ENCODE data around the gene INSM1. TPM values are rescaled to one million over a fixed set of nuclear protein-coding genes. Genes with fewer than 3 reads are reported as not detected.
"Not testable (repeated sequence)": the region's sequence is repeated elsewhere in the genome, so short reads cannot be mapped to it uniquely, and the experiment has no call there.

INSM1 gene
- polyA plus RNA-seq, 1 experiment, result not detected

DNA sequence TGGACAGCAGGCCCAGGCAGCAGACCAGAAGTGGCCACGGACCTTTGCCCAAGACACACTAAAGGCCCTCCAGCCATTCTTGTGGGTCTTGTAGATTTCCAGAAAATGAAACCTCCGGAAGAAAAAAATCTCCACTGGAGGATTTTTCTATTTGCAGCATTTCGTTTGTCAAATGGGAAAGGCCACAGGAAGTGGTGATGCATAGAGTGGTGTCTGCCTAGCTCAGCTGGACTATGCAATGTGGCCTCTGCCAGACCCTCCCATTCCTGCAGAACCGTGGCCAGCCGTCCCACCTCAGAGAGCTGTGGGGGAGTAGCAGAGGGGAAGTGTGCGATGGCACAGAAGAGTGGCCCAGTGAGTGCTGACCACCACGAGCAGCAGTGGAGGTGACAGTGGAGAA lies 24.0 kb upstream of the INSM1 start:
- ChIA-PET CTCF (no interaction called here), POLR2A (no interaction called here)
- Histone ChIP-seq H3K27me3 (ENCODE audit: control insufficient read depth, insufficient read depth, low read length) (no peaks in the 10 kb centered on the region; the same call in 1 of the 2 replicates), H3K36me3 (ENCODE audit: control insufficient read depth, insufficient read depth, low read length) (no peaks in the 10 kb centered on the region), H3K4me3 (ENCODE audit: low read depth, low read length) (no peak overlapping the region)
- TF ChIP-seq CTCF (IDR thresholded peaks at IDR 0.05; ENCODE audit: insufficient read depth, low read depth, low read length), result no peak
- DNase-seq (ENCODE audit: low read depth), result no peak

DNA sequence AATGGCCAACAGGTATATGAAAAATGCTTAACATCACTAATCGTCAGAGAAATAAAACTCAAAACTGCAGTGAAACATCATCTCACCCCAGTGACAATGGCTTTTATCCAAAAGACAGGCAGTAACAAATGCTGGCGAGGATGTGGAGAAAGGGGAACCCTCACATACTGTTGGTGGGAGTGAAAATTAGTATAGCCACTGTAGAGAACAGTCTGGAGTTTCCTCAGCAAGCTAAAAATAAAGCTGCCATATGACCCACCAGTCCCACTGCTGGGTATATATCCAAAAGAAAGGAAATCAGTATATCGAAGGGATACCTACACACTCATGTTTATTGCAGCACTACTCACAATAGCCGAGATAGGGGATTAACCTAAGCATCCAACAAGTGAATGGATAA lies 23.4 kb upstream of the INSM1 start:
- H3K27me3 ChIP-seq (ENCODE audit: control insufficient read depth, insufficient read depth, low read length), result no peaks in the 10 kb centered on the region; the same call in 1 of the 2 replicates
- no peak overlapping the region for H3K4me3 ChIP-seq (ENCODE audit: low read depth, low read length)
- POLR2A ChIA-PET, result no interaction called here
- no peak for TF ChIP-seq CTCF (IDR thresholded peaks at IDR 0.05; ENCODE audit: insufficient read depth, low read depth, low read length)
- no peak for DNase-seq (ENCODE audit: low read depth)
- CTCF ChIA-PET, result no interaction called here
- H3K36me3 ChIP-seq (ENCODE audit: control insufficient read depth, insufficient read depth, low read length), result no peaks in the 10 kb centered on the region

GRCh38 chr20:20353576-20353975 lies 14.3 kb upstream of the INSM1 start:
- Histone ChIP-seq H3K27me3 (ENCODE audit: control insufficient read depth, insufficient read depth, low read length) (no peaks in the 10 kb centered on the region), H3K36me3 (ENCODE audit: control insufficient read depth, insufficient read depth, low read length) (no peaks in the 10 kb centered on the region), H3K4me3 (ENCODE audit: low read depth, low read length) (no peak overlapping the region)
- TF ChIP-seq CTCF (IDR thresholded peaks at IDR 0.05; ENCODE audit: insufficient read depth, low read depth, low read length), result no peak
- DNase-seq (ENCODE audit: low read depth), result no peak
- CTCF ChIA-PET, result no interaction called here
- POLR2A ChIA-PET, result interaction anchor here (0.8 kb wide), 1 partner anchor 667 kb away, joined by 6 read pairs; no protein-coding TSS in a partner anchor

DNA sequence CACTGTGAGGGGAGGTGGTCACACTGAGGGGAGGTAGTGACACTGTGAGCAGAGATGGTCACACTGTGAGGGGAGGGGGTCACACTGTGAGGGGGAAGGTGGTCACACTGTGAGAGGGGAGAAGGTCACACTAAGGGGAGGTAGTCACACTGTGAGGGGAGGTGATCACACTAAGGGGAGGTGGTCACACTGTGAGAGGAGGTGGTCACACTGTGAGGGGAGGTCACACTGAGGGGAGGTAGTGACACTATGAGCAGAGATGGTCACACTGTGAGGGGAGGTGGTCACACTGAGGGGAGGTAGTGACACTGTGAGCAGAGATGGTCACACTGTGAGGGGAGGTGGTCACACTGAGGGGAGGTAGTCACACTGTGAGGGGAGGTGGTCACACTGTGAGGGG lies 12.4 kb upstream of the INSM1 start:
- H3K27me3 ChIP-seq (ENCODE audit: control insufficient read depth, insufficient read depth, low read length); CTCF ChIA-PET; H3K4me3 ChIP-seq (ENCODE audit: low read depth, low read length); POLR2A ChIA-PET; DNase-seq (ENCODE audit: low read depth); H3K36me3 ChIP-seq (ENCODE audit: control insufficient read depth, insufficient read depth, low read length): not testable (repeated sequence)

GRCh38 chr20:20358801-20359200 lies 9.1 kb upstream of the INSM1 start:
- Histone ChIP-seq H3K27me3 (ENCODE audit: control insufficient read depth, insufficient read depth, low read length) (peaks cover 22% of the 10 kb centered on the region), H3K4me3 (ENCODE audit: low read depth, low read length) (no peak overlapping the region), H3K36me3 (ENCODE audit: control insufficient read depth, insufficient read depth, low read length) (no peaks in the 10 kb centered on the region)
- TF ChIP-seq CTCF (IDR thresholded peaks at IDR 0.05; ENCODE audit: insufficient read depth, low read depth, low read length), result no peak
- POLR2A ChIA-PET, result no interaction called here
- DNase-seq (ENCODE audit: low read depth), result no peak
- CTCF ChIA-PET, result interaction anchor here (0.7 to 3.2 kb wide), 7 partner anchors 13 to 236 kb away, joined by 3 to 13 read pairs (median 5); no protein-coding TSS in a partner anchor

GRCh38 chr20:20359628-20360027 lies 8.3 kb upstream of the INSM1 start:
- Histone ChIP-seq H3K36me3 (ENCODE audit: control insufficient read depth, insufficient read depth, low read length) (no peaks in the 10 kb centered on the region), H3K4me3 (ENCODE audit: low read depth, low read length) (no peak overlapping the region), H3K27me3 (ENCODE audit: control insufficient read depth, insufficient read depth, low read length) (peaks cover 30% of the 10 kb centered on the region)
- CTCF ChIA-PET, result interaction anchor here (0.7 to 3.2 kb wide), 10 partner anchors 18 to 242 kb away, joined by 3 to 13 read pairs (median 4); no protein-coding TSS in a partner anchor
- TF ChIP-seq CTCF (IDR thresholded peaks at IDR 0.05; ENCODE audit: insufficient read depth, low read depth, low read length), result no peak
- DNase-seq (ENCODE audit: low read depth), result no peak
- POLR2A ChIA-PET, result no interaction called here

Data from BJ (cell line).